ENCODE data around the gene RSRC2.
"Not testable (repeated sequence)": the region's sequence is repeated elsewhere in the genome, so short reads cannot be mapped to it uniquely, and the experiment has no call there.

The RSRC2 gene

GRCh38 chr12:122486805-122487426 is 39.8 kb downstream of the RSRC2 start:
- ATAC-seq, result 0 out of 3 replicates have a peak, but pooled peaks have one; percentile 24
- no peak for TF ChIP-seq ZNF8 (CRISPR knock-in tag; IDR thresholded peaks at IDR 0.05)
- TF ChIP-seq TOX (CRISPR knock-in tag; IDR thresholded peaks at IDR 0.05; ENCODE audit: borderline replicate concordance), result no peak
- no peak for TF ChIP-seq ZFP3 (CRISPR knock-in tag; IDR thresholded peaks at IDR 0.05)
- no peak for TF ChIP-seq CREB5 (CRISPR knock-in tag; IDR thresholded peaks at IDR 0.05; ENCODE audit: low read depth)
- no peak for TF ChIP-seq TCF4 (CRISPR knock-in tag; IDR thresholded peaks at IDR 0.05; ENCODE audit: borderline replicate concordance)

GRCh38 chr12:122486360-122486759 is 40.4 kb downstream of the RSRC2 start:
- peak; percentile 65 for ATAC-seq

GRCh38 chr12:122484385-122484784 is 42.4 kb downstream of the RSRC2 start:
- not testable (repeated sequence) for ATAC-seq

GRCh38 chr12:122483969-122484368 is 42.8 kb downstream of the RSRC2 start:
- TF ChIP-seq ZNF565 (CRISPR knock-in tag; conservative IDR thresholded peaks at IDR 0.05; ENCODE audit: low read depth) (no peak), PPARA (CRISPR knock-in tag; IDR thresholded peaks at IDR 0.05; ENCODE audit: borderline replicate concordance) (no peak), ZNF8 (CRISPR knock-in tag; IDR thresholded peaks at IDR 0.05) (no peak), CREB5 (CRISPR knock-in tag; IDR thresholded peaks at IDR 0.05; ENCODE audit: low read depth) (no peak), ZNF70 (CRISPR knock-in tag; IDR thresholded peaks at IDR 0.05) (no peak), POU6F1 (CRISPR knock-in tag; IDR thresholded peaks at IDR 0.05; ENCODE audit: borderline replicate concordance, low read depth) (no peak), ZFP30 (CRISPR knock-in tag; IDR thresholded peaks at IDR 0.05) (no peak), OSR1 (CRISPR knock-in tag; IDR thresholded peaks at IDR 0.05) (no peak), CSDC2 (CRISPR knock-in tag; IDR thresholded peaks at IDR 0.05) (no peak), PATZ1 (CRISPR knock-in tag; IDR thresholded peaks at IDR 0.05; ENCODE audit: borderline replicate concordance) (no peak), TSHZ2 (CRISPR knock-in tag; IDR thresholded peaks at IDR 0.05) (no peak)
- ATAC-seq, result no peak

- peak; percentile 55 for ATAC-seq
- TF ChIP-seq TCF4 (CRISPR knock-in tag; IDR thresholded peaks at IDR 0.05; ENCODE audit: borderline replicate concordance) (no peak), ZC3H10 (CRISPR knock-in tag; IDR thresholded peaks at IDR 0.05) (no peak), POU6F1 (CRISPR knock-in tag; IDR thresholded peaks at IDR 0.05; ENCODE audit: borderline replicate concordance, low read depth) (no peak), ZNF565 (CRISPR knock-in tag; conservative IDR thresholded peaks at IDR 0.05; ENCODE audit: low read depth) (no peak), RARB (CRISPR knock-in tag; IDR thresholded peaks at IDR 0.05) (no peak), GLIS3 (CRISPR knock-in tag; IDR thresholded peaks at IDR 0.05) (no peak), ESRRG (CRISPR knock-in tag; IDR thresholded peaks at IDR 0.05) (no peak), CSRNP3 (CRISPR knock-in tag; IDR thresholded peaks at IDR 0.05) (no peak), CSDC2 (CRISPR knock-in tag; IDR thresholded peaks at IDR 0.05) (no peak), ZFP3 (CRISPR knock-in tag; IDR thresholded peaks at IDR 0.05) (no peak), ZNF70 (CRISPR knock-in tag; IDR thresholded peaks at IDR 0.05) (no peak), PATZ1 (CRISPR knock-in tag; IDR thresholded peaks at IDR 0.05; ENCODE audit: borderline replicate concordance) (no peak)
Measured at GRCh38 chr12:122481861-122482260, 44.9 kb downstream of the RSRC2 start.
